Inflammatory macrophage treated with lipopolysaccharide for 1 hour (primary cell): ENCODE data around the gene TSPAN9.

Experiments used
- DNase-seq, 2 donors: peaks; one replicate each; pipeline ENCODE4 v3.0.0-alpha.2; 2020 to 2022

TSPAN9 gene

DNA sequence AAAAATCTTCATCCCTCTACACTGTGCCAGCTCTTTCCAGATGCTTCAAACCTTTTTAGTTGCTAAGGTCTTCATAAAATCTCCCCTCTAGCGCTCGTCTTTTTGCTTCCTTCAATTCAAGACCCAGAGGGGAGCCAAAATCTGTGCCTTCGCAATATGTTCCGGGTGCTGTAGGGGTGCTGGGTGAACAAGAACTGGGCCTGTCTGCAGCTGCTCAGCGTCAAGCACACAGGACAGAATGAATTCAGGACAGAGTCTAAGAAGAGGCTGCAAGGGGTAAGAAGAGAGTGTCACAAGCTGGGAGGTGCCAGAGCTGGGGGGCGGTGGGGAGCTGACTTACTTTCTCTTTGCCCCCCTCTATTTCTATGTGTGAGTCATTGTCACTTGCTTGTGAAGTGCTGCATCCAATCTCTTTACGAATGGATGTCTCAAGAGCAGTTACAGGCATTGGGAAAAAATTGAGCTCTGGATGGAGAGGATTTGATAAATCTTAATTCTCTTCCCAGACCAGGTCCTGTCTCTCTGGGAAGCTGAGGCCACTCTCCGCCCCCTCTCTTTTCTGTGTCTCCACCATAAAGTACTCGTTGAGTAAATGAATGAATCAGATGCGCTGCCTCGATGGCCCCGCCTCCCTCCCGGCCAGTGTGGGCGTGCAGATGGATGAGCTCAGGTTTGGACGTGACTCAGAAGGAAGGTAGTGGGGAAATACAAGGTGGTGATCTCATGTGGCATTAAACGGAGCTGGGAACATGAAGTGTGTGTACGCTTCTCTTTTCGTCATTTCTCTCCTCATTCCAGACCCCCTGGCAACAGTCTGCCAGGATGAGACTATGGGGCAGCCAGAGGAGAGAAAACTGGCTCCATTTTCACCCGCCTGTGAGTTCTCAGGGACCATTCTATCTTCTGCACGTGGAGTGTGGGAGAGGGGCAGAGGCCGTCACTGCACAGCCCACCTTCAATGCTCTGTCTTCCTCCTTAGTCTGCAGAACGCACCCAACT lies 91.3 kb downstream of the TSPAN9 start:
- DNase-seq, result peak in 1 of 2 donors; percentile 2

DNA sequence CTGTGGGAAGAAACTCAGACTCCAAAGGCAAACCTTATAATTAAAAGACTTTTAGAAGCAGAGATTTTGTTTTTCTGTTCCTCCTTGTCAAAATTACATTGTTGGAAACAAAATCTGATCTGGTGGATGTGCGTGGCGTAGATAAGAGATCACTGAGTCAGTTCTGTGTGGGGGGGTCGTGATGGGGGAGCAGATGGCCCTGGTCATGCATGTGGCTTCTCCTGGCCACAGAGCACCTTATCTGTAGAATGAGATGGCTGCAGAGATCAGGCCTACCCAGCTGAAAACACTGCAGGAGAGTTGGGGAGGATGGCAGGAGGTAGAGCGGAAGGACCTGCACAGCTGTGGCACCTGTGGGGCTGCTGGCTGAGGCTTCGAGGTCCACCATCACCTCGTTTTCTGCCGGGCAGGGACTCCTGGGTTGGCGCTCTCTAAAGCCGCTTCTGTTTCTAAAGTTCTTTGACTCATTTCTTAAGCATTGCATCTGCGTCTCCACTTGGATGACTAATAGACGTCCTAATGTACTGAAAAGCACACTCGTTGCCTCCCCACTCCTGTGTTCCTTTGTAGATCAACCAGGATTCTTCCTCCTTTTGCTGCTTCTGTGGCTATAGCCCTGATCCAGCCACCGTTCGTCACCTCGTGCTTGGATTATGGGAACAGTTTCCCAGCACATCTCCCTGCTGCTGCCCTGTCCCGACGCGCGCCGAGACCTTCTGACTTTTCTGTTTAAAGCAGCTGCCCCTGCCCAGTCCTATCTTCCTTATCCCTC lies 93.4 kb downstream of the TSPAN9 start:
- no peak for DNase-seq

DNA sequence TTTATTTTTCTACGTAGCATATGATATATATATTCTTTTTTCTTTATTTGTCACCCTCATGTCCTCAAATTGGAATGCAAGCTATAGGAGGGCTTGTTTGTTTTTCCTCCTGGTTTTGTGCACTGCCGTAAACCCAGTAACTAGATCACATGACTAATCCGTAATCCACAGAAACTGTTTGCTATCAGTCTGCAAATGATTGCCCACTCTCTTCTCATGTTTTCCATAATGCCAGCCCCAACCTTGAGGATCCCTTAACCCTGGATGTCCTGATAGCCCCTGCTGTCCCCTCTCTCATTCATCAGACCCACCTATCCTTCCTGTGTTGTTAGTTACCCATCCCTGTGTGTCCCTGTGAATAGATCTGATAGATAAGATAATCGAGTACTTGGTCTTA lies 94.0 kb downstream of the TSPAN9 start:
- DNase-seq, result no peak

DNA sequence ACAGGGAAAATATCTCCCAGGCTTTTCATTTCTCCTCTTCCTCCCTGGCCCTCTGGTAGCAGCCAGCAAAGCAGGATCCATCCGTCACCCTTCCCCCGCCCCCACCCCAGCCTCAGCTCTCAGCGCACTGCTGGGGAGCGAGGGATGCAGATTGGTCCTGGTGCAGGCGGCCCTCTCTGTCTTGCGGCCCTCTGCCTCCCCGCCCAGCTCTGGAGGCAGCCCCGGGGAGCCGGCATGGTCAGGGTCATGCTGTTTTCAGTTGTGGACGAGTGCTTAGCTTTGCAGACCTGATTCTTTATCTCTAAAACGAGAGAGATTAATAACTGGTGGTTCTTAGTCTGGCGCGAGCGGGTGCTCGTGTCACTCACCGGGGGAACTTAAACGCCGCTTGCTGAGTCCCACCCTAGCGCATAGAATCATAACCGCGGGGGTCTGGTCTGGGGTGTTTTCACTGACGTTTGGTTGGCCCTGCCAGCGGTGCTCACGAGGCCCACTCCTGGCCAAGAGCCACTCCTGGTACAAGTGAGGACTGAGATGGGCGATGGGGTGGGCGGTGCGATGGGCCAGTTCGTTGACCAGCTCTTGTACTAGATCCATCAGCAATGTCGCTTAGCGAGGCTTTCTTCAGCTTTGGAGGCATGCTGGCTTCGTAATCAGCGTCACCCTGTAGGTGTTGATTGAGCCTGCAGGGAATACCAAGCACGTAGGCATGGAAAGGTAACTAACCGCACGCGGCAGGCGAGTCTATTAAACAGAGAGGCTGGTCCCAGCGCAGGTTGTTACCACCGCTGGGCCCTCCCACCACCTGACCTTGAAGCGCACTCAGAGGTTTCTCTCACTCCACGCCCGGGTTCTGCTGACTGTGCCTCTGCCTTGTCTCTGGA lies 95.2 kb downstream of the TSPAN9 start:
- DNase-seq, result no peak

DNA sequence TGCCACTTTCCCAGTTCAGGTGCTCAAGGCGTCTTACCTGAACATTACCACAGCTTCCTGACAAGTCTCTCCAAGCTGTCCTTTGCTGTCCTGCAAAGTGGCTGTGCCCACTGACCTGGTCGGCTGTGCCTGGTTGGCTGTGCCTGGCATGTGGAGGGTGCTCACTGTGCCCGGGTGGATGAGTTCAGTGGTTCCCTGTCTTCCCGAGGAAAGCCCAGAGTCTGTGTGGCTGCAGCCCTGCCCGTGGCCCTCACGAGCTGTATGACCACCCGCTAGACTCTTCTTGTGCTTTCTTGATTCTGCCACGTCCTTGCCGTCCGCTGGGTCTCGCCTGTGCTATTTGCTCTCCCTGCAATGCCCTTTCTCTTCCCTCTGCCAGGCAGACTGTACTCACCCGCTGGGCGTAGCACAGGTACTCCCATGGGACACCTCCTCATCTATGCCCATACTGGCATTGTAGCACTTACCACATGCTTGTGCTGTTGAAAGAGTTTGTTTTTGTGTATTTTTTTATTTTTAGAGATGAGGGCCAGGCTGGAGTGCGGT lies 95.9 kb downstream of the TSPAN9 start:
- no peak for DNase-seq

DNA sequence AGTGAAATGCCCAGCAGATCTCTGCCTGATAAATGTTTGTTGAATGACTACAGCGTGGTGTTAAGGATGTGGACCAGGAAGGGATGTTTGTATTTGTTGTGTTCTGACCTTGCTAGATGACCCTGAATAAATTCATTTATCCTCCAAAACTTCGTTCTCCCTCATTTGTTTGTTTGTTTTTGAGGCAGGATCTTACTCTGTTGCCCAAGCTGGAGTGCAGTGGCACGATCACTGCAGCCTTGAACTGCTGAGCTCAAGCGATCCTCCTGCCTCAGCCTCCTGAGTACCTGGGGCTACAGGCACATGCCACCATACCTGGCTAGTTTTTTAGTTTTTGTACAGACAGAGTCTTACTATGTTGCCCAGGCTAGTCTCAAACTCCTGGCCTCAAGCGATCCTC lies 96.7 kb downstream of the TSPAN9 start:
- no peak for DNase-seq

DNA sequence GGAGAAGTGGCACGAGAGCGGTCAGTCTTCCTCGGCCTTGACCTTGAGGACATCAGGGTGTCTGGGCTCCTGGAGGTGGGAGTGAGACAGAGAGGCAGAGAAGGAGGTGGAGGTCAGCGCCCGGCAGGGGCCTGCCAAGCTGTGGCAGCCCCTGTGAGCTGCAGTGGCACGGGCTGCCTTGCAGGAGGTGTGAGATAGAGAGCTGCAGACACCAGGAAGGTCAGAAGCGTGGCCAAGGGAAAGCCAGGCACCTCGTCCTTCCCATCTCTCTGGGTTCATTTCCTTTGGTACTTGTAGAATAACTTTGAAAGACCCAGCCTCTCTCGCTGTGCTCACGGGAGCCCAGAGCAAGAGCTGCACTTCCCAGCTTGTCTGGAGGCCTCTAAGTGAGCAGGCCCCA lies 98.1 kb downstream of the TSPAN9 start:
- DNase-seq, result no peak

DNA sequence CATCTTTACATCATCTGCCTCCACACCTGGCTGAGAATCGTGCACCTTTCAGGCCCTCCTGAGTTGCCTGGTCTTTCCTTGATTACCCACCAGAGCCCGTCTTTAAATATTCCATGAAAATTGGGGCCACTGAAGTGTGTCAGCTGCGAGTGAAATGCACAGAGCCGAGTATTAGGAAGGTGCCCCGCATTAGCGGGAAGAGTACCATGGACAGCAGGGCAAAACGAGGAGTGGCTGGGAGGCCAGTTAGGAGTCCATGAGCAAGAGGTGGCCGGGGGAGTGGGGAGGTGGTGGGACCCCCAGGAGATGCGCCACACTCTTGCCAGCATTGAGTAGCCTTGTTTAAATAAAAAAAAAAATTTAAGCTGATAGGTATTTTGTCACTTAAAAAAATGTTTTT lies 99.6 kb downstream of the TSPAN9 start:
- DNase-seq, result no peak

DNA sequence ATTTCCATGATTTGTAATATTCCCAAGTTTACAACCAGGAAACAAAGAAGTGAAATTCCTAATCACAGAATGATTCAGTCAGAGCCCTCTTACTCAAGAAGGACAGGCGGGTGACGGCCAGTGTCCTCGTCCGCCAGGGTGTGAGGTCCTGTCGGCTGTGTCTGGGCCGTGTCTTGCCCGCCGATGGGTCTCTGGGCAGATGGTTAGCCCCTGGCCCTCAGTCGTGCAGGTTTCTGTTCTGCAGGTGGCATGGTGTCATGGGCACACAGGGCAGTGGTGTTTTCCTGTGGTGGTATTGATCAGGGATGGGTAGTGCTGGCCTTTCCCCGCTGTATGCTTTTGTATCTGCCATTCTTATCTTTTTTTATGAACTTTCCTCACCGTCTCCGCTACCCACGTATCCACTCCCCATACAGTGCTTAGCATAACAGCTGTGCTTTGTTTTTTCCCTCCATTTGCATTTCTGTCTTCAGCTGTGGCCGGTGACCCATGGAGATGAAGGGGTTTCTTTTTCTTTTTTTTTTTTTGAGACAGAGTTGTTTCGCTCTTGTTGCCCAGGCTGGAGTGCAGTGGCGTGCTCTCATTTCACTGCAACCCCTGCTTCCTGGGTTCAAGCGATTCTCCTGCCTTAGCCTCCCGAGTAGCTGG lies 100.7 kb downstream of the TSPAN9 start:
- DNase-seq, result no peak

DNA sequence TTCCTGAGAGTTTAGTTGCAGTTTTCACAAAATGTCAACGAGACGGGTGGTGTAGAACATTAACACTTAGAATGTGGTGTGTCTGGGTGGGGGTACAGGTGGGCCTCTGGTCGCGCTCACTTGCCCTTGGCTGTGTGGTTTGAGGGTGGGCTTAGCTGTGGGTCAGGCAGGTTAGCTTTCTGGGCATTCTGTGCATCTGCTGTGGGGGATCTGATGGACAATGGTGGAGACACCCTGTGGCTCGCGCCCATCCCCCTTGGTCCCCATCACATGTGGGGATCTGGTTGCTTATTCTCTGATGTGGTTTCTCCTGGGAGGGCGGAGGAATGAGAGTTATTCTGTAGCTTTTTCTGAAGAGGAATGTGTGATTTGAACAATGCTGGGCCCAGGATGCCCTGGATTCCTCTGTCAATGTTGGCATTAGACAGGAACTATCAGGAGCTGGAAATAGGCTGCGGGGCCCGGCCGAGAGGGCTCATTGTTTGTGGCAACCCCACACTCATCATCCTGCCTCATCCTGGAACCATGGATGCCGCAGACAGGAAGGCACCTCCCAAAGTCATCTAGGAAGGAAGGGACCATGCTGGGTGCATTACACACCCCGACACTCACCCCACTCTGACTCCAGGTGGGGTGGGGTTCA lies 101.6 kb downstream of the TSPAN9 start:
- DNase-seq, result no peak

DNA sequence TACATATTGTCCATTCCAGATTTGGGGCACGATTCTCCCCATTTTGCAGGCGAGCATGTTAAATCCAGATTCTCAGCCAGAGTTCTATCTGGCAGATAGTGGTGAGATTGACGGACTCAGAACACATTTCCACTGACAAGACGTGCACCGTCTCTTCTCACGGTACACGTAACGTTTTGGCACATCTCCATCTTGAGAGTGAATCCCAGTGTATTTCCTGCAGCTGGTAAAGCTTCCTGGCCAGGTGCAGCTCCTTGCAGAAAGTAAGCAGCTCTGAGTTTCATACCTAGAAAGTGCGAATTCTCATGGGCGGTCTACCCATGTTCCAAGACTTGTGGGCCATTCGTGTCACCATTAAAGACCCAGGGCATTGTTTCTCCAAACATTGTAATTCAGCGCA lies 102.6 kb downstream of the TSPAN9 start:
- DNase-seq, result no peak

DNA sequence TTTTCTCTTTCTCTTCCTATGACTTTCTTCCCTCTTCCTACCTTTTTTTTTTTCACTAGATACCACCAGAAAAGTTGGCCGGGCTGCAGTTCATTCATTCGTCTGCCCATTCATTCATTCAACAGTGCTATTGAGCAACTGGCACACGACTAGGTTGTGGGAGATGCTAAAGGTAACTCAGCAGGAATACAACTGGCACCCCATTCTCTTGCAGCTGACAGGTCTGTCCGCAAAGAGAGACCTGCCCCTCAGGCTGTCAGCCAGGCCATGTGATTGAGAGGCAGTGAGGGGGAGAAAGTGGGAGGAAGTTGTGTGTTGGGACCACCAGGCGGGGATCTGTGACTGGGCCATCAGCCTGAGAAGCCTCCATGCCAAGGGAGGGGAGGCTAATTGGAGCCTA lies 105.2 kb downstream of the TSPAN9 start:
- no peak for DNase-seq

DNA sequence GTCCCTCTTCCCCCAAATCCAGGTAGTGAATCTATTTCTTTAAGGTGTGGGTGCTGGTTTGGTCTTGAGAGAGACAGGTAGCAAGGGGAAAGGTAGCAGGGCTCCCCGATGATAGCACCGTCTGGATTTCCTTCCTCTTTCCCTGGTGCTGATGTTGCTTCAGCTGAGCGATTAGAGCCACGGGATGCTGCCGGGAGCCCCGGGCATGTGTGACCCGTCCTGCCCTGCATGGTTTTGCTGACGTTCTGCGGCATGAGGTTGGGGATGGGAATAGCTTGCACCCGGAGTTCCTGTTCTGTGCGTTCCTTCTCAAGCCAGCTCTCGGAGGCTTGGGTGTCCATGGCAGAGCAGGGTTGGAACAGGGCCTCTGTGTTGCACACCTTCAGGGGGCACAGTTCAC lies 107.3 kb downstream of the TSPAN9 start:
- no peak for DNase-seq

DNA sequence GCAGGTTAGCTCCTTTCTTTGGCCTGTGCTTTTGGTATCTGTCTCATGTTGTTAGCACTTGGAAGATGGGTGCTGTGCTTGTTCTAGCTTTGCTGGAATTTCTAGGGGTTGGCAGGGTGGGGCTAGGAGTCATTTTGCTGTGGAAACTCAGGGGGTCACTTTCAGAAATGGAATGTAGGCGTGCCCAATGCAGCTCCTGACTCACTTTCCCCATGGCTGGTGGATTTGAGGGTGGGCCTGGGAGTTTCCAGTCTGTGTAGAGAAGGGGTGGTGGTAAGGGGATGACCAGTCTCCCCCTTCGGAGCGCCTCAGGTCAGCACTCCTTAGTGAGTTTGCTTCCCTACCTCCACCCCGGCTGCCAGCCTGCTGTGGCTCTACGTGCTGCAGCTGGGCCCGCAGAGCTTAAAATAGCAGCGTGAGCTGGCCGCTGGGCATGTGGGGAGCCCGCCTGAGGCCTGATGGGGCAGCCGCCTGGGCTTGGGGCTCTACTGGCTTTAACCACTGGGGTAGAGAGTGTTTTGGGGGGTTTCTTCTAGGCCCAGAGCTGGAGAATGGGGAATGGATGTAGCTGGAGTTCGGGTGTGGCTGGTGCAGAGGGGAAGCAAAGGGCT lies 108.2 kb downstream of the TSPAN9 start:
- DNase-seq, result no peak

DNA sequence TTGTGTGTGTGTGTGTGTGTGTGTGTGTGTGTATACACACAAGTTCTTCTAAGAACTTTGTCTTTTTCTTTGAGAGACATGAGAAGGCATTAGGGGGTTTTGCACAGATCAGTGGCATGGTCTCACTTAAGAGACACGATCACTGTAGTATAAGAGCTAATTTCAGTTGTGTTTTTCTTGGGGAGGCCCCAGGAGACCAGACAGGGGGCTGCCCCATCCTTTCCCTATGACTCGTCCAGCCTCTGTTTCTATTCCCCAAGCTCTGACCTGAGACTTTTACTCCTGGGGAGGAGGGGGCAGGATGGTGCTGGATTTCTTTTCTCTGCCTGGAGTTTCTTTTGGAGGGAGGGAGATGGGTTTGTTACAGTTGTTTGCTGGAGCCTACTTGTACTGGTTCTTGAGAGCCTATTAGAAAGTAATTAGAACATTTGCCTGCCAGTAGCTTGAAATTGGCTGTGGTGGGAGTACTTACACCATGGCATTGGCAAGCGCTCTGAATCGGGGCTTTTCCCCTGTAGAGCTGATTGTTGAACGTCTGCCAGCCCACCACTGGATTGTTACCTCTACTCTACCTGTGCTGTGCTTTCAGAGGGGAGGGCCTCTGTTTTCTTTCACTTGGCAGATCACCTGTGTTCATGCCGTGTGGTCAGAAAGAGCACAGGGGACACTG lies 109.5 kb downstream of the TSPAN9 start:
- no peak for DNase-seq

DNA sequence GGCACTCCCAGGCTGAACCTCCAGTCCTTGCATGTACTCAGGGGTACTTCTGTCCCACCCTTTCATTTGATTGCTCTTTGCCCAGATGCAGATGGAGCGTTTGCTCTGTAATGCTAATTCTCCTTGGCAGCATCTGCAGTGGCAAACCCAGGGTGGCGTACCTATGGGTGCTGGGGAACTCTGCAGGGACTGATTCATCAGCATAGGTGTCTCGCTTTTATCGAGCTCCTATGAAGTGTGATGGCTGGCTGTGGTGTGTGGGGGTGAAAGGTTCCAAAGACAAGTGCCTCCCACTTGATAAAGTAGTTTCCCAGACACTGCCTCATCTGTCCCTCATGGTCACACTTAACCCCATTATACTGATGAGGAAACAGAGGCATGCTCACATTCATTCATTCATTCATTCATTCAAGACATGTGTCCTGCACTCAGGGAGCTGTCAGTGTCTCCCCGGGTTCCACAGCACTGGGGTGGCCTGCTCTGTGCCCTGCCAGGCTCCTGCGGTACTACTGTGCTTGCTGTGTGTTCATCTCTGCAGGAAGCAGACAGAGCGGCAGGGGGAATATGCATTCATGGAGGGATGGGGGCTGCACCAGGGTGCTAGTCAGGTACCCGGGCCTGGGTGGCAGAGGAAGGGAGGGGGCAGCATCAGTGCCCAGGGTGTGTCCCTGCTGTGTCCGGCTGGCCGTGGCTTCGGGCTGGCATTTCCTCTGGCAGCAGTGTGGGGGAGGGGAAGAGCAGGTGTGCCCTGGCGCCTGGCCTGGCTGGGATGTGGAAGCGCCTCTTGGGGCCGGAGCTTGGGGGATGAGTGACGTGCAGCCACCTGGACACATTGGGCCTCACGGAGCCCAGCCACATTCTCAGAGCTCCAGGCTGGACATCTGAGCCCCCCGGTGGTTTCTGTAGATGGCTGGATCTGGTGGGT lies 110.9 kb downstream of the TSPAN9 start:
- no peak for DNase-seq

DNA sequence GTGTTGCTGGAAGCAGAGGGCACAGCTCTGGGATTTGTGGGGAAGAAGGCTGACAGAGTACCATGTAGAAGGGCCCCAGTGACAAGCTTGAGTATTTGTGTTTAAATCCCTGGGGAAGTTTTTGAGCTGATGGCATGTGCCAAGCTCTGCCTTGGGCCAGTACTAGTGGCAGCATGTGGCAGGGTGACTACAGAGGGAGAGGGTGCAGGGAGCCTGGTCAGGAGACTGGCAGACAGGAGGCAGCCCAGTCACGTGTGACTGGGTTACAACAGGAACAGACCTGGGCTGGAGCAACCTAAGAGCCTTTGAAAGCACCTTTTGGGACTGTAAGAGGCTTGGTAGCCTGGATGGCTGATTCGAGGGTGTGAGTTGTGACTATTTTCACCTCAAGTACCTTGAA lies 112.1 kb downstream of the TSPAN9 start:
- no peak for DNase-seq

DNA sequence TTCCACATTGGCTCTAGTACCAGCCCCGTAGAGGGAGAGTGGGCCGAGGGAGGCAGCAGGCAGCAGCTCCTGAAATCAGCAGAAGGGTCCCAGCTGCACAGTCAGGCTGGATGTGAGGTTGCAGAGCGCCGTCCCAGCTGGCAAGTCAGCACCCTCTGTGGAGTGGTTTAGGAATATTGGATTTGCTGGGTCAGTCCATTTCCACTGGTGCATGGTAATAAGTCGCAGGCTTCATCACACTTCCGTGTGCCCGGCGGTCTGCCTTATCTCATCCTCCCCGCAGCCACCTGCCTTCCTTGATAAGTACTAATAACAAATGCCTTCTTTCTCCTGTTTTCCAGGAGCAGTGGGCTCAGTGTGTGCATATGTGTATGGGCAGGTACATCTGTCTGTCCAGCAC lies 112.9 kb downstream of the TSPAN9 start:
- no peak for DNase-seq

DNA sequence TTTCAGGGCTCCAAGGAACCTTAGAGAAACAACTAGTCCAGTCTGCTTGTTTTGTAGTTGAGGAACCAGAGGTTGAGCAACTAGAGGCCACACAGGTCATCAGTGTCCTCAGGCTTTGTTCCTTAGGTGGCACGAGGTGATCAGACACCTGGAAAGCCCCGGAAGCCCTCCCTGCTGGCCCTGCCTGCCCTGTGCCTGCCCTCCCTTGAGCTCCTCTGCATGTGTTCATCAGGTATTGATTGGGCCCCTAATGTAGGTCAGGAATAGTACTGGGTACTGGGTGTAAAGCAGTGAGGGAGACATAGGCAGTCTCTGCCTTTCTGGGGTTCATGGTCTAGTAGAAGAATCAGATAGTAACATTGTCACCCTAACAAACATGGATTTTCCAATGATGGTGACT lies 114.3 kb downstream of the TSPAN9 start:
- no peak for DNase-seq
